ENCODE data around the gene LINGO4.

DNA sequence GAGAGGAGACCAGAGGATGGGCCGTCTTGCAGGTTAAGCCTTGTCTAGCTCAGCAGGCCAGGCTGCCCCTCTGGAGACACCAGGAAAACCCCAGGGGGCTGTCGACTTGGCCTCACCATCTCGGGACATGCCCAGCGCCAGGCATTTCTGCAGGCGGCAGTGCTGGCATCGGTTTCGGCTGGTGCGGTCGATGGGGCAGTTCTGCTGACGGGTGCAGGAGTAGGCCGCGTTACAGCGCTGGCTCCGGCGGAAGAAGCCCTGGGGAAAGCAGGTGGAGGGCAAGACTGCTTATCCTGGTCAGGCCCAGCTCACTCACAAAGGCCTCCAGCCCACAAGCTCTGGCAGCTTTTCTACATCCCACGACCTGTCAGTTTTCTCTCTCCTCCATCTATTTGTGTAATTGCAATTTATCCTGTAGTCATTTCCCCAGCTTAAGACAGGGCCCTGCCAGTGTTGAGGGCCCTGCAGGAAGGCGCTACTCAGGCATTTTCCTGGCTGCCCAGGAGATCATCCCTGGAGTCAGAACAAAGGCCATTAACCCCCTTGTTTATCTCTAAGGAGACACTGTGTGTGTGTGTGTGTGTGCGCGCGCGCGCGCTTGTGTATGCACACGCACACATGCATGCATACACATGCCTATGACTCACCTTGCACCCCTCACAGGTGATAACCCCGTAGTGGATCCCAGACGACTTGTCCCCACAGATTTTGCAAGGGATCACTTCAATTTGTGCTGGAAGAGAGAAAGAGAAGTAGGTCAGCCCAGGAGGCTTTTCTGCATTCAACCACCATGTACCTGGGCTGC lies 11.5 kb upstream of the LINGO4 start:
- no peak for TF ChIP-seq CTCF (conservative IDR thresholded peaks at IDR 0.05)
- TF ChIP-seq EZH2 (IDR thresholded peaks at IDR 0.05; ENCODE audit: low read depth) = no peak
